H1 (cell line): ENCODE results near the gene MUC4. TPM values are rescaled to one million over a fixed set of nuclear protein-coding genes. Genes with fewer than 3 reads are reported as not detected.

Experiments used
- CHD2 ChIP-seq: IDR thresholded peaks from 2 replicates; pipeline ENCODE4 v1.6.1; 2012; ENCODE audit warnings: low read length, improper control_type of control experiment
- CTBP2 ChIP-seq: IDR thresholded peaks from 2 replicates; pipeline ENCODE4 v1.7.0; 2011; ENCODE audit warnings: borderline replicate concordance, mild to moderate bottlenecking, moderate library complexity, mixed read lengths, low read length; ENCODE audit not compliant: insufficient read depth, insufficient read length
- NANOG ChIP-seq: IDR thresholded peaks from 2 replicates; pipeline ENCODE4 v1.6.1; 2011; ENCODE audit warnings: low read length, low read depth, mild to moderate bottlenecking, inconsistent platforms; ENCODE audit not compliant: insufficient read depth, poor library complexity, severe bottlenecking
- SAP30 ChIP-seq: fragments of 300-600 bp; sonication (generic); IDR thresholded peaks from 2 replicates; pipeline ENCODE4 v1.7.1; 2012; ENCODE audit warnings: low read length, moderate library complexity, mild to moderate bottlenecking, inconsistent platforms; ENCODE audit not compliant: insufficient read depth, insufficient replicate concordance
- TAF1 ChIP-seq: IDR thresholded peaks from 2 replicates; pipeline ENCODE4 v1.6.1; 2011; ENCODE audit warnings: mild to moderate bottlenecking, low read depth, low read length
- YY1 ChIP-seq: IDR thresholded peaks from 2 replicates; pipeline ENCODE4 v1.6.1; 2011; ENCODE audit warnings: low read depth, mild to moderate bottlenecking, low read length
- polyA plus RNA-seq, 7 experiments: library from polyadenylated mRNA; depleted of rRNA in 3 of 7; stranded (reverse) in 5 of 7; unstranded in 2 of 7; fragments of >200 nt in 5 of 7; fragments of 200-250 nt in 2 of 7; gene quantifications; 1 replicate in 5 of 7; 2 replicates in 1 of 7; 4 replicates in 1 of 7; pipeline versions ENCODE4 v1.2.1 to v1.2.3, GENCODE V29; 2011 to 2013; ENCODE audit warnings: missing spikeins in 2 of 7, mixed read lengths in 2 of 7
- total RNA-seq: library from RNA; stranded (reverse); fragmentation: NEBNext Ultra II Directional; extraction: Animal tissue kit (Norgen Biotek cat#: 25700); gene quantifications from 2 replicates; pipeline ENCODE4 v1.2.1, GENCODE V29; 2021
- TF ChIP-seq, protein P1 (sequence below): fragments of 300-600 bp; sonication (generic); IDR thresholded peaks from 2 replicates; pipeline ENCODE4 v1.7.1; 2012; ENCODE audit warnings: low read length, moderate library complexity, mild to moderate bottlenecking, inconsistent platforms; ENCODE audit not compliant: insufficient replicate concordance
- TF ChIP-seq, protein P2 (sequence below), 3 experiments: IDR thresholded peaks; 1 replicate in 2 of 3; 2 replicates in 1 of 3; pipeline versions ENCODE4 v1.5.1 to v1.6.1; 2011; ENCODE audit warnings: low read length in 3 of 3, mild to moderate bottlenecking in 3 of 3, inconsistent platforms in 2 of 3, low read depth in 1 of 3, moderate library complexity in 1 of 3; ENCODE audit not compliant: insufficient read depth in 1 of 3; ENCODE audit errors: control extremely low read depth in 1 of 3

MUC4 gene
- total and polyA plus RNA-seq, 2 of the 8 experiments (the other 6 are each of a cell fraction or from before 2014, with no cell fraction given), result 0.89 to 2.0 TPM

DNA sequence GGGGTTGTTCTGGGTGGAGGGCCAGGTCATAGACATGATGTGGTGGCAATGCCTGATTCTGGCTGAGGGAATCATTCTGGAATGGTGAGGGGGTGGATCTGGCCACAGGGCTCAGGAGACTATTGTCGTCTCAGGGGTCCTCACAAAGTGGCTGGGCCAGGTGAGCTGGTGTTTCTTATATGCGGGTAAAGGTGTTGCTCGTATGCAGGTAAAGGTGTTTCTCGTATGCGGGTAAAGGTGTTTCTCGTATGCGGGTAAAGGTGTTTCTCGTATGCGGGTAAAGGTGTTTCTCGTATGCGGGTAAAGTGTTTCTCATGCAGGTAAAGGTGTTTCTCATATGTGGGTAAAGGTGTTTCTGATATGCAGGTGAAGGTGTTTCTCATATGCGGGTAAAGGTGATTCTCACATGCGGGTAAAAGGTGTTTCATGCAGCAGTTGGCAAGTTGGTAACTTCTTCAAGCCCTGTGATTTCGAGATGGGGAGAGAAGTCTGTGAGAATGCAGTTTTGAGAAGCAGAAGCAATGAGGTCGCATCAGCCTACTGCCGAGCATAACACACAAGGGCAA, 10.5 kb upstream of the MUC4 start (continued):
- TF ChIP-seq, protein P1, sequence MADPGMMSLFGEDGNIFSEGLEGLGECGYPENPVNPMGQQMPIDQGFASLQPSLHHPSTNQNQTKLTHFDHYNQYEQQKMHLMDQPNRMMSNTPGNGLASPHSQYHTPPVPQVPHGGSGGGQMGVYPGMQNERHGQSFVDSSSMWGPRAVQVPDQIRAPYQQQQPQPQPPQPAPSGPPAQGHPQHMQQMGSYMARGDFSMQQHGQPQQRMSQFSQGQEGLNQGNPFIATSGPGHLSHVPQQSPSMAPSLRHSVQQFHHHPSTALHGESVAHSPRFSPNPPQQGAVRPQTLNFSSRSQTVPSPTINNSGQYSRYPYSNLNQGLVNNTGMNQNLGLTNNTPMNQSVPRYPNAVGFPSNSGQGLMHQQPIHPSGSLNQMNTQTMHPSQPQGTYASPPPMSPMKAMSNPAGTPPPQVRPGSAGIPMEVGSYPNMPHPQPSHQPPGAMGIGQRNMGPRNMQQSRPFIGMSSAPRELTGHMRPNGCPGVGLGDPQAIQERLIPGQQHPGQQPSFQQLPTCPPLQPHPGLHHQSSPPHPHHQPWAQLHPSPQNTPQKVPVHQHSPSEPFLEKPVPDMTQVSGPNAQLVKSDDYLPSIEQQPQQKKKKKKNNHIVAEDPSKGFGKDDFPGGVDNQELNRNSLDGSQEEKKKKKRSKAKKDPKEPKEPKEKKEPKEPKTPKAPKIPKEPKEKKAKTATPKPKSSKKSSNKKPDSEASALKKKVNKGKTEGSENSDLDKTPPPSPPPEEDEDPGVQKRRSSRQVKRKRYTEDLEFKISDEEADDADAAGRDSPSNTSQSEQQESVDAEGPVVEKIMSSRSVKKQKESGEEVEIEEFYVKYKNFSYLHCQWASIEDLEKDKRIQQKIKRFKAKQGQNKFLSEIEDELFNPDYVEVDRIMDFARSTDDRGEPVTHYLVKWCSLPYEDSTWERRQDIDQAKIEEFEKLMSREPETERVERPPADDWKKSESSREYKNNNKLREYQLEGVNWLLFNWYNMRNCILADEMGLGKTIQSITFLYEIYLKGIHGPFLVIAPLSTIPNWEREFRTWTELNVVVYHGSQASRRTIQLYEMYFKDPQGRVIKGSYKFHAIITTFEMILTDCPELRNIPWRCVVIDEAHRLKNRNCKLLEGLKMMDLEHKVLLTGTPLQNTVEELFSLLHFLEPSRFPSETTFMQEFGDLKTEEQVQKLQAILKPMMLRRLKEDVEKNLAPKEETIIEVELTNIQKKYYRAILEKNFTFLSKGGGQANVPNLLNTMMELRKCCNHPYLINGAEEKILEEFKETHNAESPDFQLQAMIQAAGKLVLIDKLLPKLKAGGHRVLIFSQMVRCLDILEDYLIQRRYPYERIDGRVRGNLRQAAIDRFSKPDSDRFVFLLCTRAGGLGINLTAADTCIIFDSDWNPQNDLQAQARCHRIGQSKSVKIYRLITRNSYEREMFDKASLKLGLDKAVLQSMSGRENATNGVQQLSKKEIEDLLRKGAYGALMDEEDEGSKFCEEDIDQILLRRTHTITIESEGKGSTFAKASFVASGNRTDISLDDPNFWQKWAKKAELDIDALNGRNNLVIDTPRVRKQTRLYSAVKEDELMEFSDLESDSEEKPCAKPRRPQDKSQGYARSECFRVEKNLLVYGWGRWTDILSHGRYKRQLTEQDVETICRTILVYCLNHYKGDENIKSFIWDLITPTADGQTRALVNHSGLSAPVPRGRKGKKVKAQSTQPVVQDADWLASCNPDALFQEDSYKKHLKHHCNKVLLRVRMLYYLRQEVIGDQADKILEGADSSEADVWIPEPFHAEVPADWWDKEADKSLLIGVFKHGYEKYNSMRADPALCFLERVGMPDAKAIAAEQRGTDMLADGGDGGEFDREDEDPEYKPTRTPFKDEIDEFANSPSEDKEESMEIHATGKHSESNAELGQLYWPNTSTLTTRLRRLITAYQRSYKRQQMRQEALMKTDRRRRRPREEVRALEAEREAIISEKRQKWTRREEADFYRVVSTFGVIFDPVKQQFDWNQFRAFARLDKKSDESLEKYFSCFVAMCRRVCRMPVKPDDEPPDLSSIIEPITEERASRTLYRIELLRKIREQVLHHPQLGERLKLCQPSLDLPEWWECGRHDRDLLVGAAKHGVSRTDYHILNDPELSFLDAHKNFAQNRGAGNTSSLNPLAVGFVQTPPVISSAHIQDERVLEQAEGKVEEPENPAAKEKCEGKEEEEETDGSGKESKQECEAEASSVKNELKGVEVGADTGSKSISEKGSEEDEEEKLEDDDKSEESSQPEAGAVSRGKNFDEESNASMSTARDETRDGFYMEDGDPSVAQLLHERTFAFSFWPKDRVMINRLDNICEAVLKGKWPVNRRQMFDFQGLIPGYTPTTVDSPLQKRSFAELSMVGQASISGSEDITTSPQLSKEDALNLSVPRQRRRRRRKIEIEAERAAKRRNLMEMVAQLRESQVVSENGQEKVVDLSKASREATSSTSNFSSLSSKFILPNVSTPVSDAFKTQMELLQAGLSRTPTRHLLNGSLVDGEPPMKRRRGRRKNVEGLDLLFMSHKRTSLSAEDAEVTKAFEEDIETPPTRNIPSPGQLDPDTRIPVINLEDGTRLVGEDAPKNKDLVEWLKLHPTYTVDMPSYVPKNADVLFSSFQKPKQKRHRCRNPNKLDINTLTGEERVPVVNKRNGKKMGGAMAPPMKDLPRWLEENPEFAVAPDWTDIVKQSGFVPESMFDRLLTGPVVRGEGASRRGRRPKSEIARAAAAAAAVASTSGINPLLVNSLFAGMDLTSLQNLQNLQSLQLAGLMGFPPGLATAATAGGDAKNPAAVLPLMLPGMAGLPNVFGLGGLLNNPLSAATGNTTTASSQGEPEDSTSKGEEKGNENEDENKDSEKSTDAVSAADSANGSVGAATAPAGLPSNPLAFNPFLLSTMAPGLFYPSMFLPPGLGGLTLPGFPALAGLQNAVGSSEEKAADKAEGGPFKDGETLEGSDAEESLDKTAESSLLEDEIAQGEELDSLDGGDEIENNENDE, result no peak
- TF ChIP-seq CTBP2, result no peak
- no peak for TF ChIP-seq YY1
- no peak for TF ChIP-seq SAP30
- no peak for TF ChIP-seq NANOG
- TF ChIP-seq, protein P2, sequence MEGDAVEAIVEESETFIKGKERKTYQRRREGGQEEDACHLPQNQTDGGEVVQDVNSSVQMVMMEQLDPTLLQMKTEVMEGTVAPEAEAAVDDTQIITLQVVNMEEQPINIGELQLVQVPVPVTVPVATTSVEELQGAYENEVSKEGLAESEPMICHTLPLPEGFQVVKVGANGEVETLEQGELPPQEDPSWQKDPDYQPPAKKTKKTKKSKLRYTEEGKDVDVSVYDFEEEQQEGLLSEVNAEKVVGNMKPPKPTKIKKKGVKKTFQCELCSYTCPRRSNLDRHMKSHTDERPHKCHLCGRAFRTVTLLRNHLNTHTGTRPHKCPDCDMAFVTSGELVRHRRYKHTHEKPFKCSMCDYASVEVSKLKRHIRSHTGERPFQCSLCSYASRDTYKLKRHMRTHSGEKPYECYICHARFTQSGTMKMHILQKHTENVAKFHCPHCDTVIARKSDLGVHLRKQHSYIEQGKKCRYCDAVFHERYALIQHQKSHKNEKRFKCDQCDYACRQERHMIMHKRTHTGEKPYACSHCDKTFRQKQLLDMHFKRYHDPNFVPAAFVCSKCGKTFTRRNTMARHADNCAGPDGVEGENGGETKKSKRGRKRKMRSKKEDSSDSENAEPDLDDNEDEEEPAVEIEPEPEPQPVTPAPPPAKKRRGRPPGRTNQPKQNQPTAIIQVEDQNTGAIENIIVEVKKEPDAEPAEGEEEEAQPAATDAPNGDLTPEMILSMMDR (IDR thresholded peaks at IDR 0.05; ENCODE audit: control extremely low read depth in 1 of 3, insufficient read depth in 1 of 3, low read depth in 1 of 3, low read length in 3 of 3), result no peak
- TF ChIP-seq TAF1, result no peak
- TF ChIP-seq CHD2, result no peak
